ENCODE data around the gene RXRA. TPM values are rescaled to one million over a fixed set of nuclear protein-coding genes. Genes with fewer than 3 reads are reported as not detected.
A peak's percentile ranks its signal among the peaks of the same experiment; 100 is the strongest.

The RXRA gene
- total RNA-seq, 2 donors from 2014 or later, result 68.2 to 72.0 TPM

GRCh38 chr9:134439368-134439784, 113.1 kb downstream of the RXRA start:
- no peak for DNase-seq
- intact Hi-C loops (cut with DNase I), result no loop called here
- H3K36me3 ChIP-seq, result no peaks in the 10 kb centered on the region

GRCh38 chr9:134440636-134441226, 114.5 kb downstream of the RXRA start:
- no peaks in the 10 kb centered on the region for H3K36me3 ChIP-seq
- no peak overlapping the region for H3K4me3 ChIP-seq
- H3K9me3 ChIP-seq, result no peaks in the 10 kb centered on the region
- DNase-seq, result no peak
- no peak for TF ChIP-seq CTCF (IDR thresholded peaks at IDR 0.05)
- intact Hi-C loops (cut with DNase I), result no loop called here
- H3K27me3 ChIP-seq, result no peaks in the 10 kb centered on the region
- H3K27ac ChIP-seq, result no peak overlapping the region
- peaks cover 2% of the 10 kb centered on the region for H3K4me1 ChIP-seq
- no peak overlapping the region for H3K9ac ChIP-seq (ENCODE audit: low read depth in 2 of 2, low read length in 2 of 2)

More at GRCh38 chr9:134439368-134439784, 113.1 kb downstream of the RXRA start:
- Histone ChIP-seq H3K27ac (no peak overlapping the region), H3K9me3 (no peaks in the 10 kb centered on the region), H3K27me3 (no peaks in the 10 kb centered on the region), H3K4me3 (no peak overlapping the region), H3K4me1 (peaks cover 10% of the 10 kb centered on the region), H3K9ac (ENCODE audit: low read depth in 2 of 2, low read length in 2 of 2) (no peak overlapping the region)
- TF ChIP-seq CTCF (IDR thresholded peaks at IDR 0.05), result no peak

GRCh38 chr9:134441227-134442084, 115.2 kb downstream of the RXRA start:
- H3K4me1 ChIP-seq, result no peaks in the 10 kb centered on the region

GRCh38 chr9:134442085-134442474, 115.8 kb downstream of the RXRA start:
- intact Hi-C loops (cut with DNase I), result no loop called here
- DNase-seq, result no peak
- no peaks in the 10 kb centered on the region for H3K4me1 ChIP-seq
- no peaks in the 10 kb centered on the region for H3K9me3 ChIP-seq
- no peaks in the 10 kb centered on the region for H3K27me3 ChIP-seq
- no peak overlapping the region for H3K4me3 ChIP-seq
- no peak overlapping the region for H3K9ac ChIP-seq (ENCODE audit: low read depth in 2 of 2, low read length in 2 of 2)
- no peak for TF ChIP-seq CTCF (IDR thresholded peaks at IDR 0.05)
- no peak overlapping the region for H3K27ac ChIP-seq
- H3K36me3 ChIP-seq, result no peaks in the 10 kb centered on the region

More at GRCh38 chr9:134441227-134442084, 115.2 kb downstream of the RXRA start:
- no peaks in the 10 kb centered on the region for H3K9me3 ChIP-seq
- intact Hi-C loops (cut with DNase I), result no loop called here
- DNase-seq, result no peak
- H3K36me3 ChIP-seq, result no peaks in the 10 kb centered on the region
- H3K27me3 ChIP-seq, result no peaks in the 10 kb centered on the region
- H3K27ac ChIP-seq, result no peak overlapping the region
- H3K4me3 ChIP-seq, result no peak overlapping the region
- TF ChIP-seq CTCF (IDR thresholded peaks at IDR 0.05), result no peak
- H3K9ac ChIP-seq (ENCODE audit: low read depth in 2 of 2, low read length in 2 of 2), result peak overlapping the region in 1 of 2 donors; percentile 12

GRCh38 chr9:134442486-134443173, 116.4 kb downstream of the RXRA start:
- no peak for TF ChIP-seq CTCF (IDR thresholded peaks at IDR 0.05)
- Histone ChIP-seq H3K9ac (ENCODE audit: low read depth in 2 of 2, low read length in 2 of 2) (peak overlapping the region in 1 of 2 donors; percentile 24), H3K27me3 (no peaks in the 10 kb centered on the region), H3K4me1 (no peaks in the 10 kb centered on the region), H3K36me3 (no peaks in the 10 kb centered on the region), H3K9me3 (no peaks in the 10 kb centered on the region), H3K27ac (no peak overlapping the region), H3K4me3 (no peak overlapping the region)
- intact Hi-C loops (cut with DNase I), result loop anchor here (1.0 kb wide), 1 partner anchor 272 kb away; no protein-coding TSS in a partner anchor
- no peak for DNase-seq
